ENCODE measurements around the gene CEP72. TPM values are rescaled to one million over a fixed set of nuclear protein-coding genes. Genes with fewer than 3 reads are reported as not detected.
"Not testable (repeated sequence)": the region's sequence is repeated elsewhere in the genome, so short reads cannot be mapped to it uniquely, and the experiment has no call there.

Gene CEP72
- total RNA-seq, 1 donor = 3.5 TPM

GRCh38 chr5:573976-574375 is 38.2 kb upstream of the CEP72 start:
- Histone ChIP-seq H3K9me3 (ENCODE audit: low read depth, low read length) (peaks cover 6% of the 10 kb centered on the region), H3K4me3 (ENCODE audit: low read length) (no peak overlapping the region), H3K27me3 (ENCODE audit: insufficient read depth, low read length) (peaks cover 5% of the 10 kb centered on the region), H3K4me1 (ENCODE audit: insufficient read depth, low read length) (no peaks in the 10 kb centered on the region)

- Histone ChIP-seq H3K9me3 (ENCODE audit: low read depth, low read length) (peaks cover 6% of the 10 kb centered on the region), H3K4me3 (ENCODE audit: low read length) (no peak overlapping the region), H3K4me1 (ENCODE audit: insufficient read depth, low read length) (no peaks in the 10 kb centered on the region), H3K27me3 (ENCODE audit: insufficient read depth, low read length) (peaks cover 5% of the 10 kb centered on the region)
Measured at GRCh38 chr5:574906-575305, 37.2 kb upstream of the CEP72 start.

DNA sequence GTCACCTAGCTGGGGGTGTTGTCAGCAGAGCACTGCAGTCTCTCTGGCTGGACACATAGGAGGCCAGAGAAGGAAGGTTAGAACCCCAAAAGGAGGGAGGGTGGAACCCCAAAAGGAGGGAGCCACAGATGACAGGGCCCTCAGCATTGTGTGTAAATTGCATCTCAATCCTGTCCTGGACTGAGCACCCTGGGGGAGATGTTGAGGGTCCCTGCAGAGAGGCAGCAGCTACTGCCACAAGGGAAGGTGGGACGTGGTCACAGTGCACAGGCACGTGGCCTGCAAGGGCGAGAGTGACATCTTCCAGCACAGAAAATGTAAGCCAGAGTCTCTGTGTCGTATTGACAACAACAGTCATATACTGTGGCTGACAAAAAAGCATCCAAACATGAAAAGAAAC is 36.5 kb upstream of the CEP72 start:
- Histone ChIP-seq H3K9me3 (ENCODE audit: low read depth, low read length) (peaks cover 6% of the 10 kb centered on the region), H3K27me3 (ENCODE audit: insufficient read depth, low read length) (peaks cover 8% of the 10 kb centered on the region), H3K4me1 (ENCODE audit: insufficient read depth, low read length) (no peaks in the 10 kb centered on the region), H3K4me3 (ENCODE audit: low read length) (no peak overlapping the region)

GRCh38 chr5:577214-577613 is 34.9 kb upstream of the CEP72 start:
- not testable (repeated sequence) for H3K4me1 ChIP-seq (ENCODE audit: insufficient read depth, low read length); H3K9me3 ChIP-seq (ENCODE audit: low read depth, low read length); H3K27me3 ChIP-seq (ENCODE audit: insufficient read depth, low read length); H3K4me3 ChIP-seq (ENCODE audit: low read length)

DNA sequence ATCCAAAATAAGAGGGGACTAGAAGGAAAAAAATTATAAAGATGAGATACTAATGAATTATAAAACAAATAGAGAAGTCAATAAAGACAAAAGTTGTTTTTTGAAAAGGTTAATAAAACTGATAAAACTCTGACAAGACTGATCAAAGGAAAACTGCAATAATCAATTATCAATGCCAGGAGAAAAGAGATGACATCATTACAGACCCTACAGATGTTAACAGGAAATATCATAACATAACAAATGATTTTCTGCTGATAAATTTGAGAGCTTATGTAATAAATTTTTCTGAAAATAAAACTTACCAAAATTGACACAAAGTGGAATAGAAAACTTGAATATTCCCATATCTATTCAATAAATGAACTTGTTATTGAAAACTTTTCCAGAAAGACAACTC is 34.3 kb upstream of the CEP72 start:
- Histone ChIP-seq H3K9me3 (ENCODE audit: low read depth, low read length) (peaks cover 6% of the 10 kb centered on the region), H3K27me3 (ENCODE audit: insufficient read depth, low read length) (peaks cover 9% of the 10 kb centered on the region), H3K4me3 (ENCODE audit: low read length) (no peak overlapping the region), H3K4me1 (ENCODE audit: insufficient read depth, low read length) (no peaks in the 10 kb centered on the region)

DNA sequence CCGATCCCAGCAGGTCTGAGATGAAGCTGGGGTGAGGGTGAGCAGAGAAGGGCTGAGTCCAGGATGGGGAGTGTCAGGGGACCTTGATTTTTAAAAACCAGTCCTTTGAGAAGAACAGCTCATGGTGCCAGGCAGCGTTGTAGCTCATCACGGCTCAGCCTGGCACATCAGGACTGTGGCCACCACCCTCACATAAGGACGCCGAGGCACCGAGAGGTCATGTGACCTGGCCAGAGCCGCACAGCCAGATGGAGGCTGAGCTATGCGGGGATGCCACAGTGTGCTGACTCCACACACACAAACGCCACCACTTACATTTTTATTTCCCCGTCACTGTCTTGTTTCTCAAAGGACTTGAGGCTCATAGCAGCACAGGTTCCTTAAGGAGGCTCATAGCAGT is 32.9 kb upstream of the CEP72 start:
- H3K4me1 ChIP-seq (ENCODE audit: insufficient read depth, low read length) = no peaks in the 10 kb centered on the region
- no peak overlapping the region for H3K4me3 ChIP-seq (ENCODE audit: low read length)
- H3K27me3 ChIP-seq (ENCODE audit: insufficient read depth, low read length) = peaks cover 9% of the 10 kb centered on the region
- peaks cover 6% of the 10 kb centered on the region for H3K9me3 ChIP-seq (ENCODE audit: low read depth, low read length)

- peaks cover 6% of the 10 kb centered on the region for H3K9me3 ChIP-seq (ENCODE audit: low read depth, low read length)
- no peak overlapping the region for H3K4me3 ChIP-seq (ENCODE audit: low read length)
- peaks cover 9% of the 10 kb centered on the region for H3K27me3 ChIP-seq (ENCODE audit: insufficient read depth, low read length)
- H3K4me1 ChIP-seq (ENCODE audit: insufficient read depth, low read length) = no peaks in the 10 kb centered on the region
Measured at GRCh38 chr5:579746-580366, 32.3 kb upstream of the CEP72 start.

DNA sequence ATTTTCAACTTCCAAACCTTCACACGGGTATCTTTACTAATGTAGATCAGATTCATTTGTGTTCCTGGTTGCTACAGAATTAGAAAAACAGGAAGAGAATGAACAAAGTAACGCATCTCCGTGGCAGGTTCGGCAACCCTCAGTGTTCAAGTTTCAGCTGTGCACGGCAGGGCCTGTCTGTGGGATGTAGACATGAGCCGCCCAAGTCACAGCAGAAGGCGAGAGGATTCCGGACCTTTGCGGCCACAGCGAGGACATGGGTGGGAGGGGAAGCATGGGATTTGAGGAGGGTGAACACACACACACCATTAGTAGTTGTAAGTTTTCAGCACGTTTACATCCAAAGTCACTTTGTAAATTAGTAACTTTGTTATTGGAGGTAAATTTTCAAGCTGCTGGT is 31.7 kb upstream of the CEP72 start:
- Histone ChIP-seq H3K27me3 (ENCODE audit: insufficient read depth, low read length) (peaks cover 9% of the 10 kb centered on the region), H3K4me1 (ENCODE audit: insufficient read depth, low read length) (no peaks in the 10 kb centered on the region), H3K4me3 (ENCODE audit: low read length) (no peak overlapping the region), H3K9me3 (ENCODE audit: low read depth, low read length) (peaks cover 6% of the 10 kb centered on the region)

DNA sequence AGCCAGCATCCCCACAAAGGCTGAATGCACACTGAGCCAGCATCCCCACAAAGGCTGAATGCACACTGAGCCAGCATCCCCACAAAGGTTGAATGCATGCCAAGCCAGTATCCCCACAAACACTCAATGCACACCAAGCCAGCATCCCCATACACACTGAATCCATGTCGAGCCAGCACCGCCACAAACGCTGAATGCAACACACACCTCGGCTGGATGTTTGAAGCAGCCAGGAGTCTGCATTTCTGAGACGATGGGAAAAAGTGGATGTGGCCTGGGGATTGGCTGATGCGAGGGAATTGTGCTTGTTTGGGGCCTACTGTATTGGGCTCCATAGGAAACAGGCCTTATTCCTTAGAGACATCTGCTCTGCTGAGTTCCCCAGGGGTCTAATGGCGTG is 30.9 kb upstream of the CEP72 start:
- Histone ChIP-seq H3K4me1 (ENCODE audit: insufficient read depth, low read length) (no peaks in the 10 kb centered on the region), H3K9me3 (ENCODE audit: low read depth, low read length) (peaks cover under 1% of the 10 kb centered on the region)

DNA sequence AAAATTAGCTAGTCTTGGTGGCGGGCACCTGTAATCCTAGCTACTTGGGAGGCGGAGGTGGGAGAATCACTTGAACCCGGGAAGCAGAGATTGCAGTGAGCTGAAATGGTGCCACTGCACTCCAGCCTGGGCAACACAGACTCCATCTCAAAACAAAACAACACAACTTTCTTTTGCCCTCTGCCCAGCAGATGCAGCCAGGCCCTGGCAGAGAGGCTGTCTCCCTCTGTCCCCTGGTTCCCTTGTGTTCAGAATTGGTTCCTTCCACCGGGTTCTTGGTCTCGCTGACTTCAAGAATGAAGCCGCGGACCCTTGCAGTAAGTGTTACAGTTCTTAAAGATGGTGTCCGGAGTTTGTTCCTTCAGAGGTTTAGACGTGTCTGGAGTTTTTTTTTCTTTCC is 30.2 kb upstream of the CEP72 start:
- peaks cover 9% of the 10 kb centered on the region for H3K27me3 ChIP-seq (ENCODE audit: insufficient read depth, low read length)
- no peak overlapping the region for H3K4me3 ChIP-seq (ENCODE audit: low read length)
- no peaks in the 10 kb centered on the region for H3K9me3 ChIP-seq (ENCODE audit: low read depth, low read length)
- no peaks in the 10 kb centered on the region for H3K4me1 ChIP-seq (ENCODE audit: insufficient read depth, low read length)

More for the DNA sequence above, 30.9 kb upstream of the CEP72 start:
- Histone ChIP-seq H3K27me3 (ENCODE audit: insufficient read depth, low read length) (peaks cover 9% of the 10 kb centered on the region), H3K4me3 (ENCODE audit: low read length) (no peak overlapping the region)

DNA sequence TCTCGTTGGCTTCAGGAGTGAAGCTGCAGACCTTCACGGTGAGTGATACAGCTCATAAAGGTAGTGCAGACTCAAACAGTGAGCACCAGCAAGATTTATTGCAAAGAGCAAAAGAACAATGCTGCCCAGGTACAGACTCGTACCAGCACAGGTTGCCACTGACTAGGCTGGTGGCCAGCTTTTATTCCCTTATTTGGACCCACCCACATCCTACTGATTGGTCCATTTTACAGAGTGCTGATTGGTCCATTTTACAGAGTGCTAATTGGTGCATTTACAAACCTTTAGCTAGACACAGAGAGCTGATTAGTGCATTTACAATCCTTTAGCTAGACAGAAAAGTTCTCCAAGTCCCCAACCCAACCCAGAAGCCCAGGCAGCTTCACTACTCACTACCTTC is 29.7 kb upstream of the CEP72 start:
- not testable (repeated sequence) for H3K4me1 ChIP-seq (ENCODE audit: insufficient read depth, low read length); H3K27me3 ChIP-seq (ENCODE audit: insufficient read depth, low read length); H3K4me3 ChIP-seq (ENCODE audit: low read length); H3K9me3 ChIP-seq (ENCODE audit: low read depth, low read length)

- Histone ChIP-seq H3K9me3 (ENCODE audit: low read depth, low read length) (no peaks in the 10 kb centered on the region), H3K4me3 (ENCODE audit: low read length) (no peak overlapping the region), H3K4me1 (ENCODE audit: insufficient read depth, low read length) (no peaks in the 10 kb centered on the region), H3K27me3 (ENCODE audit: insufficient read depth, low read length) (peaks cover 9% of the 10 kb centered on the region)
Measured at GRCh38 chr5:582936-583635, 29.1 kb upstream of the CEP72 start.

DNA sequence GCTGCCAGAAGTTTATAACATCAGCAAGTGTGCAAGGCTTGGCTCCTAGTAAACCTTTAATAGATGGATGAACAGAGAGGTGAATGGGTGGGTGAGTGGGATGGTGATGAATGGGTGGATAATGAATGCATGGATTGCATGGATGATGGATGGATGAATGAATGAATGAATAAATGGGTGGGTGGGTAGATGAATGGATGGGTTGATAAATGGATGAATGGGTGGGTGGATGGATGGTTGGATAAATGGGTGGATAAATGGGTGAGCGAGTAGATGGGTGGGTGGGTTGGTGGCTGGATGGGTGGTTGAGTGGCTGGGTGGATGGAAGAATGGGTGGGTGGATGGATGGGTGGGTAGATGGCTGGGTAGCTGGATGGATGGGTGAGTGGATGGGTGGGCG is 28.5 kb upstream of the CEP72 start:
- no peaks in the 10 kb centered on the region for H3K4me1 ChIP-seq (ENCODE audit: insufficient read depth, low read length)

GRCh38 chr5:584216-584615 is 27.9 kb upstream of the CEP72 start:
- H3K9me3 ChIP-seq (ENCODE audit: low read depth, low read length) = no peaks in the 10 kb centered on the region
- peaks cover 4% of the 10 kb centered on the region for H3K27me3 ChIP-seq (ENCODE audit: insufficient read depth, low read length)
- no peaks in the 10 kb centered on the region for H3K4me1 ChIP-seq (ENCODE audit: insufficient read depth, low read length)
- no peak overlapping the region for H3K4me3 ChIP-seq (ENCODE audit: low read length)

More for the DNA sequence above, 28.5 kb upstream of the CEP72 start:
- no peaks in the 10 kb centered on the region for H3K9me3 ChIP-seq (ENCODE audit: low read depth, low read length)
- peaks cover 5% of the 10 kb centered on the region for H3K27me3 ChIP-seq (ENCODE audit: insufficient read depth, low read length)
- no peak overlapping the region for H3K4me3 ChIP-seq (ENCODE audit: low read length)

DNA sequence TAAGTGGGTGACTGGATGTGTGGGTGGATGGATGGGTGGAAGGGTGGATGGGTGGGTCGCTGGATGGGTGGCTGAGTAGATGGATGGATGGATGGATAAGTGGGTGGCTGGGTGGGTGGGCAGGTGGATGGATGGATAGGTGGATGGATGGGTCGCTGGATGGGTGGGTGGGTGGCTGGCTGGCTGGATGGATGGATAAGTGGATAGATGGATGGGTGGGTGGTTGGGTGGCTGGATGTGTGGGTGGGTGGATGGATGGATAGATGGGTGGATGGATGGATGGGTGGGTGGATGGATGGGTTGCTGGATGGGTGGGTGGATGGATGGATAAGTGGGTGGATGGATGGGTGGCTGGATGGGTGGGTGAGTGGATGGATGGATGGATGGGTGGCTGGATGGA is 27.3 kb upstream of the CEP72 start:
- Histone ChIP-seq H3K4me1 (ENCODE audit: insufficient read depth, low read length) (no peaks in the 10 kb centered on the region), H3K27me3 (ENCODE audit: insufficient read depth, low read length) (peaks cover 4% of the 10 kb centered on the region), H3K9me3 (ENCODE audit: low read depth, low read length) (no peaks in the 10 kb centered on the region), H3K4me3 (ENCODE audit: low read length) (no peak overlapping the region)

- Histone ChIP-seq H3K9me3 (ENCODE audit: low read depth, low read length) (no peaks in the 10 kb centered on the region), H3K4me1 (ENCODE audit: insufficient read depth, low read length) (no peaks in the 10 kb centered on the region)
Measured at GRCh38 chr5:585556-585955, 26.6 kb upstream of the CEP72 start.

More at GRCh38 chr5:585556-585955, 26.6 kb upstream of the CEP72 start:
- no peak overlapping the region for H3K4me3 ChIP-seq (ENCODE audit: low read length)
- H3K27me3 ChIP-seq (ENCODE audit: insufficient read depth, low read length) = peaks cover 2% of the 10 kb centered on the region
